ENCODE measurements around the gene HOXC11.

The HOXC11 gene

GRCh38 chr12:54019924-54020590, 47.1 kb downstream of the HOXC11 start:
- TF ChIP-seq MAX (IDR thresholded peaks at IDR 0.05; ENCODE audit: low read depth, low read length) (no peak), CTCF (IDR thresholded peaks at IDR 0.05; ENCODE audit: low read depth, low read length) (no peak), POLR2A (IDR thresholded peaks at IDR 0.05; ENCODE audit: extremely low read depth, insufficient read length) (no peak), MYC (IDR thresholded peaks at IDR 0.05; ENCODE audit: low read depth, low read length) (no peak)
- no peak overlapping the region for H3K4me3 ChIP-seq (ENCODE audit: low read depth, low read length)
- no peak for DNase-seq (ENCODE audit: low read depth)

- no peak for DNase-seq (ENCODE audit: low read depth)
- H3K4me3 ChIP-seq (ENCODE audit: low read depth, low read length), result no peak overlapping the region
- no peak for TF ChIP-seq MAX (IDR thresholded peaks at IDR 0.05; ENCODE audit: low read depth, low read length)
- no peak for TF ChIP-seq MYC (IDR thresholded peaks at IDR 0.05; ENCODE audit: low read depth, low read length)
- no peak for TF ChIP-seq CTCF (IDR thresholded peaks at IDR 0.05; ENCODE audit: low read depth, low read length)
- TF ChIP-seq POLR2A (IDR thresholded peaks at IDR 0.05; ENCODE audit: extremely low read depth, insufficient read length), result no peak
Observed at GRCh38 chr12:54020591-54021405, 47.9 kb downstream of the HOXC11 start.

- no peak overlapping the region for H3K4me3 ChIP-seq (ENCODE audit: low read depth, low read length)
- DNase-seq (ENCODE audit: low read depth), result no peak
- TF ChIP-seq MAX (IDR thresholded peaks at IDR 0.05; ENCODE audit: low read depth, low read length) (no peak), POLR2A (IDR thresholded peaks at IDR 0.05; ENCODE audit: extremely low read depth, insufficient read length) (no peak), MYC (IDR thresholded peaks at IDR 0.05; ENCODE audit: low read depth, low read length) (no peak), CTCF (IDR thresholded peaks at IDR 0.05; ENCODE audit: low read depth, low read length) (no peak)
Observed at GRCh38 chr12:54021432-54022013, 48.6 kb downstream of the HOXC11 start.

- H3K4me3 ChIP-seq (ENCODE audit: low read depth, low read length), result no peak overlapping the region
- no peak for DNase-seq (ENCODE audit: low read depth)
Observed at GRCh38 chr12:54022960-54023884, 50.3 kb downstream of the HOXC11 start.

More at GRCh38 chr12:54022960-54023884, 50.3 kb downstream of the HOXC11 start:
- TF ChIP-seq MAX (IDR thresholded peaks at IDR 0.05; ENCODE audit: low read depth, low read length) (no peak), MYC (IDR thresholded peaks at IDR 0.05; ENCODE audit: low read depth, low read length) (no peak), CTCF (IDR thresholded peaks at IDR 0.05; ENCODE audit: low read depth, low read length) (no peak), POLR2A (IDR thresholded peaks at IDR 0.05; ENCODE audit: extremely low read depth, insufficient read length) (no peak)
